ENCODE measurements around the gene FTO.

- TF ChIP-seq, protein P1, sequence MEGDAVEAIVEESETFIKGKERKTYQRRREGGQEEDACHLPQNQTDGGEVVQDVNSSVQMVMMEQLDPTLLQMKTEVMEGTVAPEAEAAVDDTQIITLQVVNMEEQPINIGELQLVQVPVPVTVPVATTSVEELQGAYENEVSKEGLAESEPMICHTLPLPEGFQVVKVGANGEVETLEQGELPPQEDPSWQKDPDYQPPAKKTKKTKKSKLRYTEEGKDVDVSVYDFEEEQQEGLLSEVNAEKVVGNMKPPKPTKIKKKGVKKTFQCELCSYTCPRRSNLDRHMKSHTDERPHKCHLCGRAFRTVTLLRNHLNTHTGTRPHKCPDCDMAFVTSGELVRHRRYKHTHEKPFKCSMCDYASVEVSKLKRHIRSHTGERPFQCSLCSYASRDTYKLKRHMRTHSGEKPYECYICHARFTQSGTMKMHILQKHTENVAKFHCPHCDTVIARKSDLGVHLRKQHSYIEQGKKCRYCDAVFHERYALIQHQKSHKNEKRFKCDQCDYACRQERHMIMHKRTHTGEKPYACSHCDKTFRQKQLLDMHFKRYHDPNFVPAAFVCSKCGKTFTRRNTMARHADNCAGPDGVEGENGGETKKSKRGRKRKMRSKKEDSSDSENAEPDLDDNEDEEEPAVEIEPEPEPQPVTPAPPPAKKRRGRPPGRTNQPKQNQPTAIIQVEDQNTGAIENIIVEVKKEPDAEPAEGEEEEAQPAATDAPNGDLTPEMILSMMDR (IDR thresholded peaks at IDR 0.05) = no peak
- TF ChIP-seq POLR2A (IDR thresholded peaks at IDR 0.05) (no peak), POLR2AphosphoS5 (IDR thresholded peaks at IDR 0.05; ENCODE audit: insufficient read depth in 1 of 2, low read depth in 1 of 2) (no peak)
Measured at GRCh38 chr16:54156349-54156748, 452.4 kb downstream of the FTO start.
